ENCODE results near the gene CSNK2B. TPM values are rescaled to one million over a fixed set of nuclear protein-coding genes. Genes with fewer than 3 reads are reported as not detected.

Gene CSNK2B
- total and polyA plus RNA-seq, 9 of the 15 experiments (the other 6 are each of a cell fraction or from before 2014, with no cell fraction given): 120 to 1,126 (median 529) TPM

- DNase-seq (ENCODE audit: extremely low read depth in 1 of 4, low spot score in 3 of 4) (no peak), ATAC-seq (no peak), FAIRE-seq (peak; percentile 37)
- BruUV-seq (replicated peaks): no TSS peak
- Histone ChIP-seq H3K9ac (ENCODE audit: insufficient read depth in 1 of 2, low read depth in 2 of 2, low read length in 2 of 2) (no peak overlapping the region), H2AFZ (ENCODE audit: low read depth, low read length) (no peak overlapping the region), H3K9me3 (replicated peaks; ENCODE audit: control insufficient read depth, insufficient read depth, low read depth, low read length) (no peaks in the 10 kb centered on the region), H3K36me3 (ENCODE audit: control insufficient read depth, insufficient read depth, low read length) (peaks cover 96% of the 10 kb centered on the region), H3K4me1 (replicated peaks in 1 of 2; ENCODE audit: control insufficient read depth in 2 of 2, insufficient read depth in 2 of 2, low read length in 2 of 2) (peaks cover 3 to 10% of the 10 kb centered on the region in 2 experiments; a peak in 4 of 5 replicates), H3K27ac (ENCODE audit: extremely low read depth, low read depth, low read length) (no peak overlapping the region), H3K9me1 (ENCODE audit: control insufficient read depth, insufficient read depth, low read length) (no peaks in the 10 kb centered on the region), H3K27me3 (ENCODE audit: control insufficient read depth in 2 of 2, insufficient read depth in 2 of 2, low read length in 2 of 2) (no peaks in the 10 kb centered on the region), H3K79me2 (ENCODE audit: control insufficient read depth, insufficient read depth, low read length) (no peaks in the 10 kb centered on the region), H3K4me3 (no peak overlapping the region), H3K4me2 (ENCODE audit: insufficient read depth, low read length) (no peak overlapping the region), H4K20me1 (replicated peaks; ENCODE audit: control insufficient read depth, insufficient read depth, low read length) (peaks cover 27% of the 10 kb centered on the region)
- ChIA-PET CTCF (ENCODE audit: low intra/inter-chr PET ratio) (no interaction called here), POLR2A (interaction anchor here (0.6 to 14.8 kb wide), 11 partner anchors 5 to 197 kb away, joined by 3 to 274 read pairs (median 5); partner anchors contain the start of genes APOM, BAG6, C6orf47 and GPANK1)
- in situ Hi-C loops (cut with MboI) (no loop called here), intact Hi-C loops (cut with micrococcal nuclease) (no loop called here)
- WGBS (ENCODE audit: insufficient coverage, low coverage, missing lambda C conversion rate): 85% methylated on average over 9 of the region's 9 CpGs
- TF ChIP-seq MYNN (IDR thresholded peaks at IDR 0.05): peak; percentile 36; the same call in 1 of the 2 replicates
- no peak for TF ChIP-seq MYNN (CRISPR knock-in tag; IDR thresholded peaks at IDR 0.05)
- TF ChIP-seq NCOA6 (IDR thresholded peaks at IDR 0.05): no peak
- TF ChIP-seq RBFOX2 (IDR thresholded peaks at IDR 0.05; ENCODE audit: low read depth, low read length): peak; percentile 38; the same call in 1 of the 2 replicates
- no peak for TF ChIP-seq ZNF695 (CRISPR knock-in tag; IDR thresholded peaks at IDR 0.05)
- TF ChIP-seq NONO (IDR thresholded peaks at IDR 0.05; ENCODE audit: low read depth in 2 of 2, low read length in 1 of 2): no peak
- TF ChIP-seq ZBED1 (IDR thresholded peaks at IDR 0.05): no peak
- TF ChIP-seq ZBTB34 (CRISPR knock-in tag; IDR thresholded peaks at IDR 0.05): no peak
- no peak for TF ChIP-seq SIX5 (IDR thresholded peaks at IDR 0.05; ENCODE audit: borderline replicate concordance in 1 of 2, insufficient read depth in 1 of 2, low read depth in 1 of 2, low read length in 2 of 2)
- peak; percentile 67 for TF ChIP-seq ZNF740 (CRISPR knock-in tag; IDR thresholded peaks at IDR 0.05)
- no peak for TF ChIP-seq ZNF740 (tag; IDR thresholded peaks at IDR 0.05)
- no peak for TF ChIP-seq TAF9B (IDR thresholded peaks at IDR 0.05; ENCODE audit: partially characterized antibody)
- no peak for TF ChIP-seq ARHGAP35 (IDR thresholded peaks at IDR 0.05; ENCODE audit: partially characterized antibody)
These were observed 26.8 kb upstream of the CSNK2B start for GRCh38 chr6:31639043-31639442.
